SH-SY5Y (cell line): ENCODE data around the gene MRPL28.

Experiments used
- GATA2 ChIP-seq: IDR thresholded peaks from 2 replicates; pipeline ENCODE4 v1.6.1; 2011; ENCODE audit warnings: mild to moderate bottlenecking, low read depth, low read length
- GATA3 ChIP-seq: IDR thresholded peaks from 2 replicates; pipeline ENCODE4 v1.6.1; 2011; ENCODE audit warnings: low read depth, mild to moderate bottlenecking, low read length, moderate library complexity

The MRPL28 gene

DNA sequence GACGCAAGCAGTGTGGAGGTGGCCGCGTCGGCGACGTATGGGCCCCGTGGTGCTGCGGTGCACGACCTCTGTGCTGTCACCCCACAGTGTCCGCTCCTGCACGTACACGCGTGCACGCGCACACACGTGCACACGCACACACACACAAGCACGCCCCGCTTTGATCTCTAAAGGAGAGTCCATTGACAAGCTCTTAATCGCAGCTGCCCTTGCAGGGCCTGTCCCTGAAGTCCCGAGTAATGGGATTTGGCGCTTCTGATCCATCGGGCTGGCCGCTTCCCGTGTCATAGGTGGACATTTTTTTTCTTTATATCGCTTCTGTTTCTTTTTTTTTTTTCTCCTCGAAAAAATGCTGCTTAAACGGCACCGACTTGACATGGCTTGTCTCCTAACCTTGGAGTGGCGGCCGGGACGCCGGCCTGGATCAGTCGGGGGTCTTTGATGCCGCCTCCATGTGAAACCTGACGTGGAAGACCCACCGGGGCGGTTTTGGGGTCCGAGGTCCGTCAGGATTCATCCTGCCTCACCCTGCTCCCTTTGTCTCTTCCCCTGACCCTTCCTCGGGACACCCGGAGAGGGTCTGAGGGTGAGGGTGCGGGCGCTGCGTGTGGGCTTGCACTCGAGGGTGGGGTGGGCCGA is 9.5 kb downstream of the MRPL28 start:
- TF ChIP-seq GATA3: no peak
- no peak for TF ChIP-seq GATA2

DNA sequence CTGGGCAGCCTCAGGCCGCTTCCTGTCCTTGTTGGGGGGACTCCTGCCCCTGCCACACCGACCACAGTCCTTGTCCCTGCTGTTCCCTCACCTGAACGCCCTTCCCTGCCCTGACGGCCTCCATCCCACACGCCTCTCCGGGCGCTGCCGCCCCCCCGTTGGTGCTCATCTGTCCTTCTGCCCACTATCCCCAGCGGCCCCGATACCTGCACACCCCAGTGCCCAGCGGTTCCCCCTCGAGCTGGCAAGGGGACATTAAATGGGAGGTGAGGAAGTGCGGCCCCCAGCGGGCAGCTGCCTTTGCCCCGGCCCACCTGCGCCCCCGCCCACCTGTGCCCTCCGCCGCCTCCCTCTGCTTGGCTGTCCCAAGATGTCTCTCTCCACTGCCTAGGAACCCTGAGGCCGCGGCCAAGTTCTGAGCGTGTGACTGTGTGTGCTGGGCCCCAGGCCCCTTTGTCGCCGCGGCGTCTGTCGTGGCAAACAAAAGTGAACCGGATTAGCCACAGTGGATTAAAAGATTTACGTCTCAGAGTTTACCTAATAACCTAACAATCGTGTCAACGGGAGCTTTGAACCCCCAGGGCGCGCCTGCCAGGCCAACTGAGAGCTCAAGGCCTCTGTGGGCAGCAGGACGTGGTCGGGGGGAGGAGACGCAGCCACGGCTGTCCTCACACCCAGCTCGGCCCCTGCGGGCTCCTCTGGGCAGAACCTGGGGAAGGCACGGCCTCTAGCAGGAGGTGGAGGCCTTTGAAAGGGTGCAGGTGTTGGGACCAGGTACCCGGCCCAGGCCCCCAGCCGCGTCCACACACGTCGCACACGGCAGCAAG is 10.3 kb downstream of the MRPL28 start:
- no peak for TF ChIP-seq GATA2
- TF ChIP-seq GATA3: no peak

DNA sequence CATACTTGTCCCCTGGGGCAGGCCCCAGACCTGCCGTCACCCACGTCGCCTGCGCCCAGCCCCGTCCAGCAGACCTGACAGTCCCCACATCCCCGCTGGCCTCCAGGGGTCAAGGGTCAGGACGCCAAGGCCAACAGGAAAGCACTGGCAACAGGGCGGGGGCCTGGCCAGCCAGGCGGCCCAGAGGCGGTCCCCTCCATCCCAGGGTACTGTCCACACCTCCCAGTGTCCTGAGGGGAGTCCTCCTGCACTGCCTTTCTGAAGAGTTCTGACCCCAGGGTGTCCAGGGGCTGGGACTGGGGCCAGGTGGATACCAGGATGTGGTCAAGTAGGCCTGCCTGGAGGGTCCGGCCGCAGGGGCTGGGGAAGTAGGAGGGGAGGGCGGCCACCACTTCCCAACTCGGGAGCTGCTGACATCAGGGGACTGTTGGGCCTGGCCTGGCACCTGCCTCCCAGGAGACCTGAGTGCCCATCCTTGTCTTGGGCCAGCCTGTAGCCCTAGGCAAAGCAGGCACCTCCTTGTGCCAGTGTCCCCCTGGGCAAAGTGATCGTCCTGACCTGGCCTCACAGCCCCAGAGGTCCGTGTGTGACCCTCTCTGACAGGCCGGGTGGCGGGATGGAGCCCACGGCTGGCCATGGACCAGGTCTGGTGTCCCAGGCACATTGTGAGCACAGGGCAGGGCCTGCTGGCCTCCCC is 11.1 kb downstream of the MRPL28 start:
- TF ChIP-seq GATA3 (no peak), GATA2 (no peak)

DNA sequence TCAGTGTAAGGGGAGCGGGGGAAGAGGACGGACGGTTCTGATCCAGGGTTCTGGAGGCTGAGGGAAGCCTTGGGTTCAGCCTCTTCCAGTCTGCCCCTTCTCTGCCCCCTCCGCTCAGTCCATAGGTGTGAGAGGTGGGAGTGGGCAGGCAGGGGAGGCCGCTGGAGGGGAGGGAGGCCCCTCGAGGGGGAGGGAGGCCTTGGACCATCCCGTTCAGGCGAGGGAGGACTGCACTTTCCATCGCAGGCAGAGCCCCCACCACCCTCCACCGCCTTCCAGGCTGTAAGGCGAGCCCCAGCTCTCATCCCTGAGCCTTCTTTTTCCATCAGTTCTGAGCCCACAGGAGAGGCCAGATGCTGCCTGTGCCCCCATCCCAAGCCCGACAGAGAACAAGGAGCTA is 13.6 kb downstream of the MRPL28 start:
- TF ChIP-seq GATA3 (no peak), GATA2 (no peak)

DNA sequence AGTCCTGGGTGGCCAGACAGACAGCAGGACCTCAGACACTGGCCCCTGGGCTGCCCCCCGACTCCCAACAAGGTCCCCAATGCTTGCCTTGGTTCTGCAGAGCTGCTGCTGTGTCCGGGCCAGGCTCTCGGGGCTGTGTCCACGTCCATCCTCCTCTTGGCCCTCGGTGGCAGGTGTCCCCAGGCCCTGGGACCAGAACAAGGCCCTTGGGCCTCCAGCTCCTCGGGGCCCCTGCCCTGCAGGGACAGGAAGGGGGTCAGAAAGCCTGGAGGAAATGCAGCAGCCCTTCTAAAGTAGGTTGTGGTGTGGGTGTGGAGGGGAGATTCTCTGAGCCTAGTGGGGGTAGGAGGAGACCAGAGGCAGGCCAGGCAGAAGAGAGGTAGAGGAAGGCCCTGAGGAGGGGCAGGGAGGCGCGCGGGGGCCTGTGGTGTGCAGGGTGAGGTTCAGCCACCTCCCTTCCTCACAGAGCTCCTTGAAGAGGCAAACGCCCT is 15.3 kb downstream of the MRPL28 start:
- TF ChIP-seq GATA2: no peak
- no peak for TF ChIP-seq GATA3

DNA sequence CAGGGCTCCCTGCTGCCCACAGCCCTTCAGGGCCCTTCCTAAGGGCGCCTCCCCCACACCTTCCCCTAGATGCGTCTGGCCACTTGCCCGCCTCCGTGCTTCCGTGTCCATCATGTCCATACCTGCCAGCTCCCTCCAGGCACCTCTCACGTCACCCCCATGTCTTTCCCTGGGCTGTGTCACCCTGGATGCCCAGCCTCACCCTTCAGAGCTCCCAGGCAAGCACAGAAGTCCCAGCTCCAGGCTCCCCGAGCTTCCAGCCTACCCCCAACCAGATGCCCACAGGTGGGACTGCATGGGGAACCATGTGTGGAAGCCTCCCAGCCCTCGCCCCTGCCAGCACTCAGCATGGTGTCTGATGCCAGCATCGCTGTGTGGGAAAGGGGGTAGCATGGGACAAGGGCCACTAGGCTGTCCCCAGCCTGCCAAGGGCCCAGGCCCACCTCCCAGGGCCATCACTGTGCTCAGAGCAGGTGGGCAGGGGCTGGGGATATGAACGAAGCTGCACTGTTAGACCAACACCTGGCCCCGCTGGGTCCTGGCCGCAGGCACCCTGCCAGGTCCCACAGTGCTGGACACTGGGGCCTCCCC is 16.0 kb downstream of the MRPL28 start:
- TF ChIP-seq GATA3: no peak
- TF ChIP-seq GATA2: no peak

DNA sequence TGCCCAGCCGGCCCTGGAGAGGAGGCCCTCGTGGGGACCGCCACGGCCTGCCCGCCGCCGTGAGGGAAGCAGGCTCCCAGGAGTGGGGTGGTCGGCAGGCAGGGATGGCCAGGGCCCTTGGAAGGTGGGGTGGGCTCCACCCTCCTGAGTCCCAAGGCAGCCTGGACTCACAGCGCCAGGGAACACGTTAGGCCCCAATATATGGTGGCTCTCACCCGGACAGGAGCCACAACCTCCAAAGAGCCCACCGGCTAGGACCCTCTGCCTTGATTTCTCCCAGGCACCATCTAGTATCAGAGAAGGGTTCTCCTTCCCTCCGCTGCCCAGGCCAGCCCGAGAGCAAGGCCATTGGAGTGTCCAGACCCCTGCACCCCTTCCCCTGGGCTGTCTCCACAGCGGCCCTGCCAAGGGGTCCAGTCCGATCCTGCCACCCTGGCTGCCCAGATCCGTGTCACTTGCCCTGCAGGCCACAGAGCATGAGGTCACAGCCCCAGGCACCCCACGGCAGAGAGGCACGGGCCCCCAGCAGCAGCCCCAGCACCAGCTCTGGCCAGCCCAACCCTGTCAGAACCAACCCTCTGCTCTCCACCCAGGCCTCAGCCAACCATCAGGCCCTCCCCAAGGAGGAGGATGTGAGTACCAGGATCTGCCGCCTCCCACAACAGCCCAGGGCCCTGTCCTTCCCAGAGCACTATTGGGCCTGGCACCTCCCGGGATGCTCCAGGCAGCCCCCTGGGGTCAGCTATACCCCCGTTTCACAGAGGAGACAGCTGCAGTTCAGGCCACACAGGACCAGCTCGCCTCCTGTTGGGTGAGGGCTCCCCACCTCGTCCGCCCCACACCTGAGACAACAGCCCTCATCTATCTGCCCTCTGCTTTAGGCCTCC is 16.7 kb downstream of the MRPL28 start:
- TF ChIP-seq GATA2 (no peak), GATA3 (no peak)

DNA sequence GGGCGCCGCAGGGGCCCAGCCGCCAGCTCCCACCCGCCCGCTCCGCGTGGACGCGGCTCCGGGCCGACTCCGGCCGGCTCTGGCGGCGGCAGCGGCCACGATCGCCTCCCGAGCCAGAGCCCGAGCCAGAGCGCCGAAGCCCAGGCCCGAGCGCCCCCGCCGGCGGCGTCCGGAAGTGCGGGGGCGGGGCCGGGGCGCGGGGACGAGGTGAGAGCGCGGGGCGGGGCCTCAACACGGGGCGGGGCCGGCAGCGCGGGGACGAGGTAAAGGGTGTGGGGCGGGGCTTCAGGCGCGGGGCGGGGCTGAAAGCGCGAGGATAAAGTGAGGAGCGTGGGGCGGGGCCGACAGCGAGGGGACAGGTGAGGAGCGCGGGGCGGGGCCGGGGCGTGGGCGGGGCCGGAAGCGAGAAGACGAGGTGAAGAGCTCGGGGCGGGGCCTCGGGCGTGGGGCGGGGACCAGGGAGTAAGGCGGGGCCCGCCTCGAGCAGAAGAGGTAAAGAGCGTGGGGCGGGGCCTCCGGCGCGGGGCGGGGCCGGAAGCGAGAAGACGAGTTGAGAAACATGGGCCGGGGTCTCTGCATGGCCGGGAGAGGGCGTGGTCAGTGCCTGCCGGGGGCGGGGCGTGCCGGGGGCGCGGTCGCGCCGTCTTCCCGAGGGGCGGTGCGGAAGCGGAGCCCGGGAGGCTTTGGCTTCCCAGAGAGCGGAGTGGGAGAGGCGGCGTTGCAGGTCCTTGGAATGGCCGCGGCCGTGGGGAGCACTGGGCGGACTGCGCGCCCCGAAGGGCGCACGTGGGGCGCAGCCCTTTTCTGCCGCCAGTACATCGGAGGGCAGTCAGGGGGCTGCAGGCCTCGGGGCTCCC is 17.6 kb downstream of the MRPL28 start, which contains the start of gene AXIN1:
AXIN1 (minus strand) TSS at position 177 of the 857 bp plus-strand sequence. CDS start 5,698 bp downstream, outside the sequence.
- TF ChIP-seq GATA3 (no peak), GATA2 (no peak)

DNA sequence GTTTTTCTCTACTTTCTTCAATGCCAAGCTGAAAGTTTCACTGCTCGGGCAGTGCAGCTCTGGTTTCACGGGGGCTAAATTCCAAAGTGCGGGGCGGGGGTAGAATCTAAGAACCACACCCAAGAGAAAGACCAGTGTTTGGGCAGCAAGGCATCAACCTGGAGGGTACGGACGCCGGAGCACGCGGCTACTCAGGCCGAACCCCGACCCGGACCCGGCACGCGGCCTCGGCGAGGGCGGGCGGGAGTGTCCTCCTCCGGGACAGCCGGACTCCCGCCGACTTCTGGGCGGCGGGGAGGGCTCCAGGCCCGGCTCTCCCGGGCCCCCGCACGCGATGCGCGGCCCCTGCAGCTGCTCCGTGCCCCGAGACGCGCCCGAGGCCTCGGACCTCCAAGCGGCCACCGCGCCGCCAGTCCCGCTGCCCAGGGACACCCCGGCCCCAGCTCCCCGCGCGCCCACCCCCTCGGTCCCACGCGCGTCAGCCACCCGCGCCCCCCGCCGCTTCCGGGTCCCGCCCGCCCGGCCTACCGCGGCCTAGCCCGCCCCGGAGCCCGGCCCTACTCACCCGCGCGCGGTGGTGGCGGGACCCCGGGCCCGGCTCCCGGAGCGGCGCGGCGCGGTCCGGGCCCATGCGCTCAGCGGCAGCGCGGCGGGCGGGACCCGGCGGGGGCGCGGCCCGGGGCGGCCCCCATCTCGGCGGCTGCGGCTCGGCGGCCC is 18.4 kb downstream of the MRPL28 start:
- no peak for TF ChIP-seq GATA2
- TF ChIP-seq GATA3: no peak

DNA sequence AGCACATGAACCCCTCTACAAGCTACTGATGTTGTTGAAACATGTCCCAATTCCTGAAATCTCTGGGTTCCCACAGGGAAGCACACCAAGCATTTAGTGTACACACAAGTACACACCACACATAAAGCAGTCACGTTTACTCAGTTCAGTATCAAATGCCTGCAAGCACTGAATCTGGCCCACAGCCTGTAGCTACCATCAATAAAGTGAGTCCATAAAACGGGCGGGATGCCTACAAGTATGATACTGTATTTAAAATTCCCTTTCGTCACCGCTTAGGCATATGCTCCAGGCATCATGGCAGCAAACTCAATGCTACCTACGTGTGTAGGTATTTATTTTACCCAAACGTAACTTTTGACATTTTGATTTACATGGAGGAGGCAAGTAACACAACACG is 20.1 kb downstream of the MRPL28 start:
- TF ChIP-seq GATA3 (no peak), GATA2 (no peak)

DNA sequence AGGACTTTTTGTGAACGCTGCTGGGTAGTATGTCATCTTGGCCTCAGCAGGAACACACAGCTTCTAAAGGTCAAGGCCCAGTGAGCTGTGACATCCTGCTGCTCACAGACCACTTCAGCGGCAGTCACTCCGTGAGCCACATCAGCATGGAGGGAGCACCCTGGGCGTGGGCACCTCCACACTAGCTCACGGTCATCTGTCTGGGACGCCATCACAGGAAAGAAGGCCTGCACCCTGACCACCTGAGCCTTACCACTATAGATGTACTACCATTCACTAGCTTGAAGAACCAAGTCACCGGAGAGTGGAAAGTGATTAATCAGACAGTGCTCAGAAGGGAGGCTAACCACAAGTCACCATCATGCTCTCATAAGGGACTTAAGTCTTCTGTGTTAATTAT is 21.1 kb downstream of the MRPL28 start:
- no peak for TF ChIP-seq GATA3
- no peak for TF ChIP-seq GATA2

DNA sequence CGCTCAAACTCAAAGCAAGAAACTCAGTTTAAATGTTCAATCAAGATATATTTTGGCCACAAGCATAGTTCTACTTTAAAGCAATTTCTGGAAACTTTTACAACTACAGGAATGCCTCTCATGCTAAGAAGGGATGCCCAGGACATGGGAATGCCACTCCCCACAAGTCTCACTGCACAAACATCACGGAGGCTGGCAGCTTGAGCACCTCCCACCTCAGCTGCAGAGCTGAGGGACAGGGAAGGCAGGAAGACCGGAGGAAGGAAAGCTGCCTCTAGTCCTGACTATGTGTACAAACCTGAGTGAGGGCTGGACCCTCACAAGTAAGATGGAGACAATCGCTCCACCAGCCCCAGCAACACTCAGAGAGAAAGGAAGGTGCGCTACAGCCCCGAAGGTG is 23.1 kb downstream of the MRPL28 start:
- TF ChIP-seq GATA3: no peak
- TF ChIP-seq GATA2: no peak
